Stimulated activated CD8-positive, alpha-beta memory T cell treated with anti-CD3 and anti-CD28 coated beads, Interleukin-2, amount 100 ng/mL, for 48 hours (primary cell): Measurements from ENCODE around the gene CHST1.

ENCODE experiments used
- DNase-seq, 2 donors: peaks; one replicate each; pipeline ENCODE4 v3.0.0-alpha.2; 2020; ENCODE audit warnings: low read depth in 2 of 2

The CHST1 gene, protein sequence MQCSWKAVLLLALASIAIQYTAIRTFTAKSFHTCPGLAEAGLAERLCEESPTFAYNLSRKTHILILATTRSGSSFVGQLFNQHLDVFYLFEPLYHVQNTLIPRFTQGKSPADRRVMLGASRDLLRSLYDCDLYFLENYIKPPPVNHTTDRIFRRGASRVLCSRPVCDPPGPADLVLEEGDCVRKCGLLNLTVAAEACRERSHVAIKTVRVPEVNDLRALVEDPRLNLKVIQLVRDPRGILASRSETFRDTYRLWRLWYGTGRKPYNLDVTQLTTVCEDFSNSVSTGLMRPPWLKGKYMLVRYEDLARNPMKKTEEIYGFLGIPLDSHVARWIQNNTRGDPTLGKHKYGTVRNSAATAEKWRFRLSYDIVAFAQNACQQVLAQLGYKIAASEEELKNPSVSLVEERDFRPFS

GRCh38 chr11:45665206-45665932, at the start of gene CHST1:
Gene CHST1 (minus strand): TSS chr11:45665622. CDS start chr11:45650923, 14,699 bp downstream.
- DNase-seq: peak in 1 of 2 donors; percentile 18

- no peak for DNase-seq
Measured at GRCh38 chr11:45713573-45713972, 48.2 kb upstream of the CHST1 start.

DNA sequence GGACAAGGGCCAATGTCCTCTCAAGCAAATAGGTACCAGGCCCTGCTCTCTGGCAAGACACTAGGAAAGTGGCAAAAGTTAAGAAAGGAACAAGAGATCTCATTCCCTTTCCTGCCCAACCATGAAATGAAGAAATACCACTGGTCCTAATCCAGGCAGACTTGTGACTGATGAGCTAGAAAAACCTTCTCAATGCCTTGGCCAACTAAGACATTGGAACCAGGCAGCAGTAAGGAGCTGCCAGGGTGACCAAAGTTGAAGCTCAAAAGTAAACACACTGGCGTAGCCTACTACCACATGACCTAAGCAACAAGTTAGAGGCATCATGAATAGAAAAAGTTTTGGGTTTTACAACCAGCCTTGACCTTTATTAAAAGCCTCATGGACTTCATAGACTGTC, 45.1 kb upstream of the CHST1 start:
- DNase-seq: no peak

DNA sequence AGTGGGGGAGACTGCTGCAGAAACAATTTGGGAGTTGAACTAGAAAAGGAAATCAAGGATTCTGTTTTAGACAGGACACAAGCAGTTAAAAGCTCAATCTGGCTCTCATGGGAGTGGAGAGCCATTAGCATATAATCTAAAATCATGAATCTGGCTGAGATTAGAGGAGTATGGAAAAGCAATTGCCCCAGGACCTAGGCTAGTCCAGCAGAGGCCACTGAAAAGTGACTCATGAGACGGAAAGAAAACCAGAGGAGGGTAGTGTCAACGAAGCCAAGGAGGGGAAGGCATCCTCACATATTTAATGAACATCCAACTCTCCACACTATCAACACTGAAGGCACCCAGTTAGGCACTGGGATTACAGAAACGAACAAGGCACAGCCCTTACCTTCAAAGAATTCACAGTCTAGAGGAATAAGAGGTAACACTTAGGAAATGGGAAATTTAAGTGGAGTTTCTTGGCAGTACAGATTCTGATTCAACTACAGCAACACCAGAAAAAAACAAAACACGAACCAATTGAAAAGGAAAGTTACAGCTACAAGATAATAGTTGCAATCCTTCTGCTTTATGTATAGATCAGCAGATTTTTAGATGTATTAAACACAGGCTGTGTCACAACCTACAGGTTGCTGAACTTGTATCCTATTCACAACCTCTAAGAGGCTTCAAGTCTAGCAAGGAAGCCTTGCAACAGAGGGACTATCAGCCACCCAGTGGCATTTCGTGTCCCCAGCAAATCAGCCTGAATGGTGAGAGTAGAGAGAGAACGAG, 43.7 kb upstream of the CHST1 start:
- DNase-seq: no peak

DNA sequence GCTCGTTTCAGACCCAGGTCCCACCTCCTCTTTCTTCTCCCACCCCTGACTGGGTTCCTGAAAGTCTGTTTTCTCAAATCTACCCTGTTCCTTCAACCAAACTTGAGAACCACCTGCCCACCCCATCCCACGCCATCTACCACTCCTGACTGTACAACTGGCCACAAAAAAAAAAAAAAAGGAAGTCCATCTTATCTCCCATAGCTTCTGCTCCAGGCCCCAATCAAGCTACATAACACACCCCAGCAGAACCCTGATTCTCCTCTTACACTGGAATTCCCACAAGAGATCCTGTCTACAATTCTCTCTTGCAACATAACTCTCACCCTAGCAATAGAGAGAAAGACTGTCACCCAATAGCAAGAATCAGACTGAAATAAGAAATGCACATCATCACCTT, 39.2 kb upstream of the CHST1 start:
- no peak for DNase-seq

DNA sequence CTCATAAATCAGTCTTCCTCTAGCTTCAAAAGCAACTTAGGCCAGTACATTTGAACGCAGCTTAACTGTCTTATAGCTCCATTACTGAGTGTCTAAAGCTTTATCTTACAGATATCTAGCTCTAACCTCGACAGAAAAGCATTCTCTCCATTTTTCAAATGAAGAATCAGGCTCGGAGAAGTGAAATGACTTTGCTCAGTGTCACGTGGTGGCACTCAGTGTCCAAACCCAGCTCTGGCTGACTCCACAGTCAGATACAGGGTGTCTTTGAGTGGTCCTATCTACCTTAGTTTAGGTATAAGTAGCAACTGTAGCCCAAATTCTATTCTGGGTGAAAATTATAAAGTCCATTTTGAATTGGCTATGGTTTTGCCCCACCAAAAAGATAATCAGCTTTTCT, 38.7 kb upstream of the CHST1 start:
- no peak for DNase-seq

DNA sequence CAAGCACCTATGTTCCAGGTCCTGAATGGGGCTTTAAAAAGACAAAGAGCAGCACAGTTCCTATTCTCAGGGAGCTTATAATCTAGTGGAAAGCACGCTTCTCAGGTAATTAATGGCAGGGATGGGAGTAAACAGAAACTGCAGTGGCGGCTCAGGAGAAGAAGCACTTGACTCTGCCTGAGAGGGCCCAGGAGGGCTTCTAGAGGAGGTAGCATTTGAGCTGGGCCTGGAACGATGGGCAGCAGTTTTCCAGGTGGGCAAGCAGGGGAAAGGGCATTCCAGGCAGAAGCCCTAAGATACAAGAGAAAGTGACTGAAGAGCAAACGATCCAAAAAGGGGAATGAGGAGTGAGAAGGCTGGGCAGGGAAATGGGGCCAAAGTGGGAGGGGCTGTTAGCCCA, 37.1 kb upstream of the CHST1 start:
- DNase-seq: no peak

GRCh38 chr11:45698777-45699497, 33.5 kb upstream of the CHST1 start:
- DNase-seq: no peak

GRCh38 chr11:45692808-45693453, 27.5 kb upstream of the CHST1 start:
- no peak for DNase-seq

GRCh38 chr11:45688472-45689033, 23.1 kb upstream of the CHST1 start:
- DNase-seq: no peak

GRCh38 chr11:45687836-45688235, 22.4 kb upstream of the CHST1 start:
- no peak for DNase-seq

GRCh38 chr11:45685964-45686537, 20.6 kb upstream of the CHST1 start:
- DNase-seq: no peak

DNA sequence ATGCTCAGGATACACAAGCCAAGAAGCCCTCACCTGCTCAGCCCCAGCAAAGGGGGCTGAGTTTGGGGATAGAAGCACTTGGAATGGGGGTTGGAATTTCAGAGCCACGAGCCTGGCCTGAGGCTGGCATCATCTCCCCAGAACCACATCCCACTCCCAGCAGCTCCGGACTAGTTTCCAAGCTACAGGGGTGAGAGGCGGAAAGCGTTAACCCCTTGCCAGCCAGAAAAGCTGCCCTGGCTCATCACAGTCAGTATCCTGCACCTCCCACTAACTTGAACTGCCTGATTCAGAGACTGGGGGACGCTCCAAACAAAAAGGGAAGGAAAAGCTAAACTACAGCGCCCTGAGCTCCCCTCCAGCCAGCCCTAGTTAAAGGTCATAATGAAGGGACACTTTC, 19.0 kb upstream of the CHST1 start:
- no peak for DNase-seq

DNA sequence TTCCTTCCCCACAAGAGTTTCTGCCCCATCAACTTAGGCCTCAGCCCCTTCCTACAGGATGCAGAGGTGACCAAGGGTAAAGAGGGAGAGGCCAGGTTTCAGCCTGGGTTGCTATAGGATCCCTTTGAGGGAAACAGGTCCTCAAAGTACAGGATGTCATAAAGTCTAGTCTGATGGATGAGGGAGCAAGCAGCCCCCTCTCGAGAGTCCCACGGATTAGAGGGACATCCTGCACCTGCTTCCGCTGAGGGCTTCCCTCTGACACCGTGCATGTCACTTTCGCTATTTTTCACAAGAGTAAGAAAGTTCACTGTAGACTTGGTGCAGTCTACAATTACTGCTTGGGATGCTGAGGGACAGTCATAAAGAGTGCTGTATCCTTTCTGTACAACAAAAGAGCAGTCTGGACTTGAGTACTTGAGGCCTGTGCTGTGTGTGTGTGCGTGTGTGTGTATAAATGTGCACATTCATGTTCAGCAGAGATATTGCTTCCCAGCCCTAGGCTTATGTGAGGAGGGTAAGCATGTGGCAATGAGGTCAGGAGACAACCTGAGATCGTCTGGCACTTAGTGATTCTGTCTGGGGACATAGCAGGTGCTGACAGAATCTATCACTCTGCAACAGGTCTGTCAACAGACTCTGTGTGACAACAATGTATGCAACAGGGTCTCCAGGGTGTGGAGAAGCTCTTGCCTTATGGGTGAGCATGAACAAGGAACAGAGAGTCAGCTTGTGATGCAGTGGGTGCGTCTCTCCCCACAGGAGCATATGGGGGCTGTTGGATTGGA, 18.0 kb upstream of the CHST1 start:
- DNase-seq: no peak

GRCh38 chr11:45679806-45680205, 14.4 kb upstream of the CHST1 start:
- DNase-seq: no peak

DNA sequence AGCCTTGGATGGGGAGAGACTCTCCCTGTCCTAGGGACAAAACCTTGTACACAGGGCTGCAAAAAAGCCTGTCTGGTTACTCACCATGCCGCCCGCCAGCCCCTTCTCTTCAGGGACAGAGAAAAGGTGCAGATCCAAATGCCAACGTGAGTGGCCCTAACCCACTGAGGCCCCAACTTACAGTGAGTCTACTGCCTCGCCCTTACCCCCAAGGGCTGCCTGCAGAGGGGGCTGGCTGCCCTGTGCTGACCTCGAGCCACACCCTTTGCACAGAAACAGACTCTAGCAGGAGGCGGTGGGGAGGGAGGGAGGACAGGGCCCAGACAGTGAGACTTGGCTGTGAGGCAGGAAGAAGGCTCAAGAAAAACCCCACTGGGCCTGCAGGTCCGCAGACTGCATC, 13.6 kb upstream of the CHST1 start:
- no peak for DNase-seq

- DNase-seq: no peak
Measured at GRCh38 chr11:45677770-45678512, 12.5 kb upstream of the CHST1 start.

DNA sequence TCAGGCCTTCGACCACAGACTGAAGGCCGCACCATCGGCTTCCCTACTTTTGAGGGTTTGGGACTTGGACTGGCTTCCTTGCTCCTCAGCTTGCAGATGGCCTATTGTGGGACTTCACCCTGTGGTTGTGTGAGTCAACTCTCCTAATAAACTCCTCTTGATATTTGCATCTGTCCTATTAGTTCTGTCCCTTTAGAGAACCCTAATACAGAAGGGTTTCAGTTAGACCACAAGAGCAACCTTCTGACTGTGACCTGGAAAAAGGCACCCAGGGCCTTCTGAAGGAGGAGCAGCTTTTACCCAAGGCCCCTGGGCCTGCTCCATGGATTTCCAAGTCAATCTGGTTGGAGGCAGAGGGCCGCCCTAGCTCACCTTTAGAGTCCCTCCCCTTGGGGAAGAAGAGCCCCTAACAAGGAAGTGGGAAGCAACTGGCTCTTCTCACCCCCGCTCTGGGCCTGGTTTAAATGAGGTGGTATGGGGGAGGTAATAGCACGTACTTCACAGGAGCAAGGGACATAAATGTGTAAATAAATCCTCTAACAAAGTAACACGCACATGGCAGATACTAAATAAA, 11.2 kb upstream of the CHST1 start:
- DNase-seq: no peak

- DNase-seq: no peak
Measured at GRCh38 chr11:45675646-45676045, 10.2 kb upstream of the CHST1 start.
